Stomach (tissue), 9 donors: ENCODE data around the gene INF2. TPM values are rescaled to one million over a fixed set of nuclear protein-coding genes. Genes with fewer than 3 reads are reported as not detected.
"Not testable (repeated sequence)": the region's sequence is repeated elsewhere in the genome, so short reads cannot be mapped to it uniquely, and the experiment has no call there.

Experiments
- DNase-seq, 2 donors: peaks; one replicate each; pipeline versions ENCODE4 v3.0.0 to v3.0.0-alpha.2; 2013 to 2019
- H3K27ac ChIP-seq, 5 donors: fragments of 200-600 bp in 4 of 5; sonication (generic) in 4 of 5; one replicate each; pipeline ENCODE4 v1.5.1; 2013 to 2019; ENCODE audit warnings: mild to moderate bottlenecking in 1 of 5, moderate library complexity in 1 of 5
- H3K27me3 ChIP-seq, 3 donors: fragments of 200-600 bp; sonication (generic); one replicate each; pipeline ENCODE4 v1.5.1; 2017 to 2019; ENCODE audit warnings: mixed run types in 1 of 3
- H3K36me3 ChIP-seq, 4 donors: fragments of 200-600 bp; sonication (generic); 1 replicate in 3 of 4; 2 replicates in 1 of 4; pipeline ENCODE4 v1.5.1; 2016 to 2019
- H3K4me1 ChIP-seq, 4 donors: fragments of 200-600 bp; sonication (generic); one replicate each; pipeline ENCODE4 v1.5.1; 2016 to 2019
- H3K4me3 ChIP-seq, 4 donors: fragments of 200-600 bp; sonication (generic) in 3 of 4; one replicate each; pipeline ENCODE4 v1.5.1; 2016 to 2019; ENCODE audit warnings: mild to moderate bottlenecking in 1 of 4
- H3K9me3 ChIP-seq, 4 donors: fragments of 200-600 bp; sonication (generic); one replicate each; pipeline ENCODE4 v1.5.1; 2016 to 2019
- CTCF ChIP-seq, 7 experiments: fragments of 450-650 bp in 4 of 7; fragments of 200-600 bp in 3 of 7; sonication (generic) in 3 of 7; IDR thresholded peaks; one replicate each; pipeline ENCODE4 v1.5.1; 2016 to 2019; ENCODE audit warnings: antibody characterized with exemption in 7 of 7, control low read depth in 2 of 7, mild to moderate bottlenecking in 1 of 7
- EP300 ChIP-seq: sonication (generic); formaldehyde crosslinking; IDR thresholded peaks from one replicate; pipeline ENCODE4 v1.6.1; 2017; ENCODE audit warnings: antibody characterized with exemption
- POLR2A ChIP-seq, 4 donors: fragments of 450-650 bp; IDR thresholded peaks; one replicate each; pipeline ENCODE4 v1.6.1; 2016; ENCODE audit warnings: antibody characterized with exemption in 4 of 4, control low read depth in 2 of 4, mild to moderate bottlenecking in 1 of 4, moderate library complexity in 1 of 4
- POLR2AphosphoS5 ChIP-seq, 3 donors: sonication (generic); formaldehyde crosslinking; IDR thresholded peaks; one replicate each; pipeline ENCODE4 v1.6.1; 2016; ENCODE audit warnings: antibody characterized with exemption in 3 of 3
- WGBS, 5 donors: extraction: QIAGEN DNeasy Blood & Tissue Kit in 3 of 5; methylation state at CpG; one replicate each; pipeline versions ENCODE4 v1.1.5 to v1.1.7; 2013 to 2018; 5-methylcytosine and 5-hydroxymethylcytosine counted together
- intact Hi-C: fragments of 100-400 bp; cut with DNase I; formaldehyde crosslinking; loops from one replicate; pipeline ENCODE4 v1.15.1; 2023; ENCODE audit warnings: low total_unique reads
- polyA plus RNA-seq, 3 donors: library from polyadenylated mRNA; stranded (reverse); fragments of 200-250 nt; gene quantifications; one replicate each; pipeline ENCODE4 v1.2.3, GENCODE V29; 2013
- total RNA-seq, 5 donors: library from RNA; depleted of rRNA; stranded (reverse); fragments of >200 nt; gene quantifications; one replicate each; pipeline versions ENCODE4 v1.1.0 to v1.2.3, GENCODE V29; 2014 to 2016
- donor health status: healthy with polysubstance abuse.
- donor health status: Bipolar disorder and iron deficiency.
- donor health status: healthy.

The INF2 gene
- total and polyA plus RNA-seq, 8 donors: 45.9 to 385 (median 146) TPM

- no peaks in the 10 kb centered on the region for H3K36me3 ChIP-seq
- no peaks in the 10 kb centered on the region for H3K9me3 ChIP-seq
- no peak overlapping the region for H3K27ac ChIP-seq
- DNase-seq: no peak
- H3K4me3 ChIP-seq: no peak overlapping the region
- H3K27me3 ChIP-seq: peaks cover 0 to 8% (median 0%) of the 10 kb centered on the region in 3 donors
- WGBS, 5 donors: 92 to 95% (median 95%) methylated on average over 12 of the region's 12 CpGs
- no peak for TF ChIP-seq CTCF (IDR thresholded peaks at IDR 0.05)
- no peak for TF ChIP-seq POLR2A (IDR thresholded peaks at IDR 0.05)
- no peak for TF ChIP-seq EP300
- TF ChIP-seq POLR2AphosphoS5 (IDR thresholded peaks at IDR 0.05): no peak
- H3K4me1 ChIP-seq: peaks cover 11 to 15% (median 13%) of the 10 kb centered on the region in 4 donors
- intact Hi-C loops: no loop called here
Observed at GRCh38 chr14:104666981-104667380, 22.4 kb upstream of the INF2 start.

GRCh38 chr14:104669697-104670096 lies 19.7 kb upstream of the INF2 start:
- DNase-seq: no peak
- WGBS, 5 donors: 70 to 76% (median 73%) methylated on average over 3 of the region's 3 CpGs
- Histone ChIP-seq H3K36me3 (no peaks in the 10 kb centered on the region), H3K27me3 (peaks cover 0 to under 1% (median 0%) of the 10 kb centered on the region in 3 donors), H3K9me3 (no peaks in the 10 kb centered on the region), H3K4me3 (no peak overlapping the region), H3K4me1 (peaks cover 11 to 15% (median 13%) of the 10 kb centered on the region in 4 donors), H3K27ac (no peak overlapping the region)
- TF ChIP-seq EP300: no peak
- no peak for TF ChIP-seq POLR2AphosphoS5 (IDR thresholded peaks at IDR 0.05)
- TF ChIP-seq POLR2A (IDR thresholded peaks at IDR 0.05): no peak
- no peak for TF ChIP-seq CTCF (IDR thresholded peaks at IDR 0.05)
- intact Hi-C loops: no loop called here

- H3K27ac ChIP-seq, intact Hi-C loops, H3K9me3 ChIP-seq, H3K36me3 ChIP-seq, DNase-seq, H3K4me3 ChIP-seq, H3K4me1 ChIP-seq, H3K27me3 ChIP-seq: not testable (repeated sequence)
- 89 to 94% (median 91%) methylated on average over 19 of the region's 19 CpGs for WGBS, 5 donors
Observed at GRCh38 chr14:104671330-104671977, 18.0 kb upstream of the INF2 start.

GRCh38 chr14:104672119-104672518 lies 17.3 kb upstream of the INF2 start:
- H3K36me3 ChIP-seq, H3K27ac ChIP-seq, DNase-seq, H3K4me3 ChIP-seq, intact Hi-C loops, H3K4me1 ChIP-seq, H3K9me3 ChIP-seq, H3K27me3 ChIP-seq: not testable (repeated sequence)
- WGBS, 5 donors: 77 to 90% (median 86%) methylated on average over 7 to 8 of the region's 8 CpGs

GRCh38 chr14:104673481-104673880 lies 15.9 kb upstream of the INF2 start:
- 83 to 93% (median 89%) methylated on average over 9 of the region's 9 CpGs for whole genome bisulfite sequencing, 5 donors
- H3K27ac ChIP-seq: no peak overlapping the region
- no peaks in the 10 kb centered on the region for H3K27me3 ChIP-seq
- DNase-seq: no peak
- H3K4me1 ChIP-seq: peaks cover 17% of the 10 kb centered on the region in 4 donors
- TF ChIP-seq CTCF (IDR thresholded peaks at IDR 0.05) (no peak), POLR2A (IDR thresholded peaks at IDR 0.05) (no peak), EP300 (no peak), POLR2AphosphoS5 (IDR thresholded peaks at IDR 0.05) (no peak)
- no peaks in the 10 kb centered on the region for H3K9me3 ChIP-seq
- H3K4me3 ChIP-seq: no peak overlapping the region
- H3K36me3 ChIP-seq: no peaks in the 10 kb centered on the region
- intact Hi-C loops: no loop called here
